HFFc6 (cell line): ENCODE measurements around the gene FAM32A. TPM values are rescaled to one million over a fixed set of nuclear protein-coding genes. Genes with fewer than 3 reads are reported as not detected.

Experiments
- DNase-seq: peaks from one replicate; pipeline ENCODE4 v3.0.0-alpha.2; 2018
- H3K27ac Mint-ChIP-seq: 2 replicates; pipeline ENCODE4 v1.8.0; 2020; ENCODE audit warnings: mild to moderate bottlenecking, mixed read lengths
- H3K27me3 Mint-ChIP-seq: 2 replicates; pipeline ENCODE4 v1.8.0; 2021; ENCODE audit warnings: mild to moderate bottlenecking, moderate library complexity, mixed read lengths; ENCODE audit not compliant: insufficient read depth
- H3K36me3 Mint-ChIP-seq: 2 replicates; pipeline ENCODE4 v1.8.0; 2021; ENCODE audit warnings: low read depth, mixed read lengths
- H3K4me1 Mint-ChIP-seq: 2 replicates; pipeline ENCODE4 v1.8.0; 2020; ENCODE audit warnings: low read depth, mixed read lengths
- H3K4me3 Mint-ChIP-seq: 2 replicates; pipeline ENCODE4 v1.8.0; 2020; ENCODE audit warnings: mild to moderate bottlenecking, moderate library complexity, mixed read lengths
- H3K9me3 Mint-ChIP-seq: 2 replicates; pipeline ENCODE4 v1.8.0; 2020; ENCODE audit warnings: mild to moderate bottlenecking, mixed read lengths
- total RNA-seq, 6 experiments: library from RNA; stranded (reverse); fragmentation: NEBNext Ultra II Directional; extraction: Animal tissue kit (Norgen Biotek cat#: 25700); gene quantifications; 2 replicates in 1 of 6; 3 replicates in 5 of 6; pipeline ENCODE4 v1.2.3, GENCODE V29; 2021
- TF ChIP-seq, protein P1 (sequence below): fragments of 200-600 bp; sonication (generic); IDR thresholded peaks from 2 replicates; pipeline ENCODE4 v1.5.0; 2021; ENCODE audit warnings: antibody characterized with exemption, mild to moderate bottlenecking

The FAM32A gene
- total RNA-seq, 6 experiments from 2014 or later, result 77.0 to 81.3 (median 79.6) TPM

DNA sequence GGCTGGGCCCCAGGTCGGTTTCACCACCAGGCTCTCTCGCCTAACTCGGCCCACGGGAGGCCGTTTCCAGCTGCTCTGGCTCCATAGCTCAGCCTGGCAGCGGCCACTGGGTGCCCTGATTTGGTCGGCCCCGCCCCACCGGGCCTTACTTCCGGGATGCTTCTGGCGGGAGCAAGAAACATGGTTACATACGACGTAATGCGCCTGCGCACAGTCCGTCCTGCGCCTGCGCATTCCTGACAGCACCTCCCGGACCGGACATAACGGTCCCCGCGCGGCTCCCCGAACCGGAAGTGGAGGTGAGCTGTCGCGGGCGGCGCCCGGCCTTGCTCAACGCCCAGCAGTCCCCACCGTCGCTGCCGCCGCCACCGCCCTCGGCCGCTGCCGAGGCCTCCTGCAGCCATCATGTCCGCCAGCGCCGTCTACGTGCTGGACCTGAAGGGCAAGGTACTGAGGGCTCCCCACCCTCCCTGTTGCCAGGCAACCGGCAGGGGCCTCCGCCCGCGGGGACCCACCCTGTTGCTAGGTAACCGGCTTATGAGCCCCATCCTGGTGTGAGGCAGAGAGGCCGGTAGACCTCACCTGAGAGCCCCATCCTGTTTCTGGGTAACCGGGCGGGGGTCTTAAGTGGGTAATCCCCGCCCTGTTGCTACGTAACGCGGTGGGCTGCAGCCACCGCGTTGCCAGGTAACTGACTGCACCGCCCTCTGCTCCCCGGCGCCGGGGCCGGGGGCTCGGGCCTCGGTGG is 12.6 kb downstream of the FAM32A start, which contains the start of gene AP1M1:
TSS of gene AP1M1 (plus strand) at position 290 of the 748 bp plus-strand sequence. CDS start at position 406, 116 bp downstream.
- Mint-ChIP-seq H3K4me3 (peak within 1 kb of the TSS; percentile 93), H3K36me3 (peaks cover 25% of the 10 kb centered on the region), H3K9me3 (no peaks in the 10 kb centered on the region), H3K4me1 (peaks cover 57% of the 10 kb centered on the region), H3K27ac (peak within 1 kb of the TSS; percentile 93), H3K27me3 (peaks cover 2% of the 10 kb centered on the region; the same call in 1 of the 2 replicates)
- TF ChIP-seq, protein P1, sequence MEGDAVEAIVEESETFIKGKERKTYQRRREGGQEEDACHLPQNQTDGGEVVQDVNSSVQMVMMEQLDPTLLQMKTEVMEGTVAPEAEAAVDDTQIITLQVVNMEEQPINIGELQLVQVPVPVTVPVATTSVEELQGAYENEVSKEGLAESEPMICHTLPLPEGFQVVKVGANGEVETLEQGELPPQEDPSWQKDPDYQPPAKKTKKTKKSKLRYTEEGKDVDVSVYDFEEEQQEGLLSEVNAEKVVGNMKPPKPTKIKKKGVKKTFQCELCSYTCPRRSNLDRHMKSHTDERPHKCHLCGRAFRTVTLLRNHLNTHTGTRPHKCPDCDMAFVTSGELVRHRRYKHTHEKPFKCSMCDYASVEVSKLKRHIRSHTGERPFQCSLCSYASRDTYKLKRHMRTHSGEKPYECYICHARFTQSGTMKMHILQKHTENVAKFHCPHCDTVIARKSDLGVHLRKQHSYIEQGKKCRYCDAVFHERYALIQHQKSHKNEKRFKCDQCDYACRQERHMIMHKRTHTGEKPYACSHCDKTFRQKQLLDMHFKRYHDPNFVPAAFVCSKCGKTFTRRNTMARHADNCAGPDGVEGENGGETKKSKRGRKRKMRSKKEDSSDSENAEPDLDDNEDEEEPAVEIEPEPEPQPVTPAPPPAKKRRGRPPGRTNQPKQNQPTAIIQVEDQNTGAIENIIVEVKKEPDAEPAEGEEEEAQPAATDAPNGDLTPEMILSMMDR, result no peak
- peak; percentile 95 for DNase-seq

DNA sequence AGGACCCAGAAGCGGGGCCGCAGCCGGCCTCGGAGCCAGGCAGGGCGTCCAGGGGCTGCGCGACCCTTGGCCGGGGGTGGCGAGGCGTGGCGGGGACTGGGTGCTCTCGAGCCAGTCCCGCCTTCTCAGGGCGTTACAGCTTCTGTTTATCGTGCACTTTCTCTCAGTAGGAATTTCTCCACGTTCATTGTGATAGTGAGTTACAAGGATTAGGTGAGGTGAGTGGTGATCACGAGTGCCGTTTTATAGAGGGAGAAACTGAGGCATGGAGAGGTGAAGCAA is 13.1 kb downstream of the FAM32A start:
- DNase-seq, result no peak
- H3K36me3 Mint-ChIP-seq, result peaks cover 29% of the 10 kb centered on the region
- peaks cover 58% of the 10 kb centered on the region for H3K4me1 Mint-ChIP-seq
- TF ChIP-seq, protein P1, result no peak
- peak overlapping the region; percentile 56 for H3K27ac Mint-ChIP-seq
- H3K9me3 Mint-ChIP-seq, result no peaks in the 10 kb centered on the region
- H3K4me3 Mint-ChIP-seq, result peak overlapping the region; percentile 93
- H3K27me3 Mint-ChIP-seq, result peaks cover 2% of the 10 kb centered on the region; the same call in 1 of the 2 replicates

DNA sequence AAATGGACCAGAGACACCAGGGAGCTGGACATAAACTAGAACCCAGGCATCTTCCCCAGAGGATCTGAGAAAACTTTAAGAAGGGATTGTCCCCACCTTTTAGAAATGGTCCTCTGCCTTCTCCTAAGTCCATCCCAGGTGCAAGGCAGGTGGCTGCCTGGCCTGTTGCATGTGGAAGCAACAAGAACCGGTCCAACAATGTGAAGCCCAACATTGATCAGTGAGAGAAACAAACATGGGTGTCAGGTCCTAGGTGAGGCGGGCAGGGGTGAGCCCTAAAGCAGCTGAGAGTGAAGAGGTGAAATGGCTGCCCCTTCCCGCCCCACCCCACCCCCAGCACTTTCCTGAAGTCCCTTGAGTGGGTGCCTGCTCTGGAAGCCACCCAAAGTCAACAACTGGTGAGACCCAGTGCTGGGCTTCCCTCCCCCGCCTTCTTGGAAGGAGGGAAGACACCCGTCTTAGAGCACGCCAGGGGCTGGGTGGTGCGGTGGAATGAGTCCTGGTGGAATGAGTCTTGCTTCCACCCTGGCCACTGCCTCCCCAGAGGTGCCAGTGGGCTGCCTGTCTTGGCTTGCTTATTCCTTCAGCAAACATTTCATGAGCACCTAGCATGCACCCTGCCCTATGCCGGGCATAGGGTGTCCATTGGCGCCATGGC is 14.2 kb downstream of the FAM32A start:
- DNase-seq, result no peak
- peaks cover 29% of the 10 kb centered on the region for H3K36me3 Mint-ChIP-seq
- H3K4me3 Mint-ChIP-seq, result peak overlapping the region; percentile 93
- peaks cover 2% of the 10 kb centered on the region; the same call in 1 of the 2 replicates for H3K27me3 Mint-ChIP-seq
- TF ChIP-seq, protein P1, result no peak
- no peaks in the 10 kb centered on the region for H3K9me3 Mint-ChIP-seq
- H3K4me1 Mint-ChIP-seq, result peaks cover 58% of the 10 kb centered on the region
- no peak overlapping the region; the same call in 1 of the 2 replicates for H3K27ac Mint-ChIP-seq

DNA sequence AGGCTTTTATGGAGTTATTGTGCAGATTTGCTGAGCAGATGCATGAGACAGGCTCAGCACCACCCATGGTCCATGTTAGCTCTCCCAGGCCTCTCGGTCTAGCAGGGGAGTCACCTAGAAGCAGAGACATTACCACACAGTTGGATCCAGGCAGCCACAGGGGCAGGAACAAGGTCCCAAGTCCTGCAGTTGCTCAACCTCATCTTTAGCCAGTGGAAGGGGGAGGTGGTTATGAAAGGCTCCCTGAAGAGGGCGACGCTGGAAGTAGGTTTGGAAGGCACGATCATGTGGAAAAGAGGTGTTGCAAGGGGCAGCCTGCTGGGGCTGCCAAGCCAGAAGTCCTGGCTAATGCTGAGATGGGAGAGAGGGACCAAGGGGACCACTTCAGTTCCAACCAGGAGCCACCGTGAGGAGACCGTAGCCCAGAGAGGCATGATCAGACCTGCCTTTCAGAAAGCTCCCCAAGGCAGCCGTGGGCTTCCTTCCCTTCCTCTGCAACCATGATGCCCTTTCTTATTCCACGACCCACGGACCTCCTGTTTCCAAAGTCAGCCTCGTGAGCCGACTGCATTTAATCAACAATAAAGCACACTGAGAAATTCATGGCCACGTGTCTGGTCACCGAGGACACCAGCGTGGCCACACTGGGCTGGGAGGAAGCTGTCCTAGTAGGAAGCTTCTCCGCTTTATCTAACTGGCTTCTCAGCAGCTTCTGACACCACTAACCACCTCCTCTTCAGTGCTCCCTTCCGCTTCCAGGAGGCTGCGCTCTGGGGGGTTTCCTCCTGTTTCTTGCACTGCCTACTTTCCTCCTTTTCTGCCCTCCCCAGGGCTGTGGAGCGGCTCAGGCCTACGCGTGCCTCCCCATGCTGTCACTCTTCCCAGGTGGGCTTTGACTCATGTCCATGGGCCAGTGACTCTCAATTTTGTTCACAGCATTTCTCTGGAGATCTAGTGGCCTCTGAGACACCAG is 15.1 kb downstream of the FAM32A start:
- H3K9me3 Mint-ChIP-seq, result no peaks in the 10 kb centered on the region
- H3K27me3 Mint-ChIP-seq, result peaks cover 2% of the 10 kb centered on the region; the same call in 1 of the 2 replicates
- H3K27ac Mint-ChIP-seq, result no peak overlapping the region
- no peak overlapping the region for H3K4me3 Mint-ChIP-seq
- peaks cover 29% of the 10 kb centered on the region for H3K36me3 Mint-ChIP-seq
- TF ChIP-seq, protein P1, result peak; percentile 36; the same call in 1 of the 2 replicates
- H3K4me1 Mint-ChIP-seq, result peaks cover 56% of the 10 kb centered on the region
- DNase-seq, result no peak

DNA sequence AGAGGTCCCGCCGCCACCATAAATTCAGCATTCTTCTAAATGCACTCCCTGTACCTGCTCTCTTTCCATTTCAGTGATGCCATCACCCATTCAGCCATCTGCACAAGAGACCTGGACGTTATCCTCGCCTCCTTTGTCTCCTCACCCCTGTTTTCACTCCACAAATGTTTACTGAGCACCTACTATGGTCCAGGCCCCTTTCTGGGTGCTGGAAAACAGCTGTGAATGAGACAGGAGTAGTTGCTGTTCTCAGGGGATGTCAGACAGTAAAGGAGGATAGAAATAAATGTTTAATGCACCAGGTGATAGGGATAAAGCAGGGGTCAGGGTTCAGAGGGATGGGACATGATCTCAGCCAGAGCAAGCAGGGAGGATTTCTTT is 15.8 kb downstream of the FAM32A start:
- H3K4me1 Mint-ChIP-seq, result peaks cover 49% of the 10 kb centered on the region
- peaks cover 2% of the 10 kb centered on the region; the same call in 1 of the 2 replicates for H3K27me3 Mint-ChIP-seq
- H3K4me3 Mint-ChIP-seq, result no peak overlapping the region
- TF ChIP-seq, protein P1, result no peak
- no peak for DNase-seq
- peaks cover 29% of the 10 kb centered on the region for H3K36me3 Mint-ChIP-seq
- no peaks in the 10 kb centered on the region for H3K9me3 Mint-ChIP-seq
- H3K27ac Mint-ChIP-seq, result no peak overlapping the region
